PFSK-1 (cell line): ENCODE measurements around the gene KDM7A.

Source experiments
- FOXP2 ChIP-seq: optimal IDR thresholded peaks from 2 replicates; pipeline ENCODE3; 2011; ENCODE audit warnings: borderline replicate concordance, control low read depth, inconsistent platforms; ENCODE audit not compliant: insufficient read depth; ENCODE audit errors: extremely low read length, extremely low read depth
- POLR2AphosphoS5 ChIP-seq: IDR thresholded peaks from 2 replicates; pipeline ENCODE4 v1.6.1; 2012; ENCODE audit warnings: low read depth, mild to moderate bottlenecking, control low read depth, low read length, moderate library complexity
- REST ChIP-seq, 2 experiments: IDR thresholded peaks; 2 replicates each; pipeline versions ENCODE4 v1.6.1 to v1.8.0; 2011 to 2012; ENCODE audit warnings: low read depth in 2 of 2, low read length in 2 of 2, control low read depth in 1 of 2, inconsistent platforms in 1 of 2, mild to moderate bottlenecking in 1 of 2, moderate library complexity in 1 of 2; ENCODE audit not compliant: insufficient read depth in 1 of 2
- SIN3A ChIP-seq: IDR thresholded peaks from 2 replicates; pipeline ENCODE4 v1.6.1; 2012; ENCODE audit warnings: mild to moderate bottlenecking, low read length, moderate library complexity, borderline replicate concordance; ENCODE audit not compliant: insufficient read depth
- TAF1 ChIP-seq: IDR thresholded peaks from 2 replicates; pipeline ENCODE4 v1.6.1; 2012; ENCODE audit warnings: low read length, control low read depth, borderline replicate concordance; ENCODE audit not compliant: insufficient read depth

The KDM7A gene

GRCh38 chr7:140170375-140170774 is 6.4 kb downstream of the KDM7A start:
- TF ChIP-seq FOXP2: no peak
- no peak for TF ChIP-seq REST (IDR thresholded peaks at IDR 0.05; ENCODE audit: insufficient read depth in 1 of 2, low read depth in 2 of 2, low read length in 2 of 2)
- TF ChIP-seq POLR2AphosphoS5: no peak
- no peak for TF ChIP-seq SIN3A
- no peak for TF ChIP-seq TAF1

GRCh38 chr7:140168816-140169215 is 8.0 kb downstream of the KDM7A start:
- TF ChIP-seq SIN3A: no peak
- no peak for TF ChIP-seq POLR2AphosphoS5
- no peak for TF ChIP-seq TAF1
- TF ChIP-seq REST (IDR thresholded peaks at IDR 0.05; ENCODE audit: insufficient read depth in 1 of 2, low read depth in 2 of 2, low read length in 2 of 2): no peak
- no peak for TF ChIP-seq FOXP2

- TF ChIP-seq SIN3A (no peak), TAF1 (no peak), POLR2AphosphoS5 (no peak), FOXP2 (no peak), REST (IDR thresholded peaks at IDR 0.05; ENCODE audit: insufficient read depth in 1 of 2, low read depth in 2 of 2, low read length in 2 of 2) (no peak)
Observed at GRCh38 chr7:140165422-140165821, 11.4 kb downstream of the KDM7A start.

- no peak for TF ChIP-seq TAF1
- no peak for TF ChIP-seq FOXP2
- TF ChIP-seq SIN3A: no peak
- TF ChIP-seq REST (IDR thresholded peaks at IDR 0.05; ENCODE audit: insufficient read depth in 1 of 2, low read depth in 2 of 2, low read length in 2 of 2): no peak
- no peak for TF ChIP-seq POLR2AphosphoS5
Observed at GRCh38 chr7:140161047-140161446, 15.7 kb downstream of the KDM7A start.

- TF ChIP-seq TAF1 (no peak), SIN3A (no peak), POLR2AphosphoS5 (no peak)
Observed at GRCh38 chr7:140160308-140160707, 16.5 kb downstream of the KDM7A start.
